GM13976 (cell line): ENCODE measurements around the gene GBX2.

Experiments
- DNase-seq: peaks from one replicate; pipeline ENCODE4 v3.0.0; 2012; ENCODE audit warnings: low spot score
- CTCF ChIP-seq: IDR thresholded peaks from 2 replicates; pipeline ENCODE4 v1.5.1; 2012; ENCODE audit warnings: borderline replicate concordance, mild to moderate bottlenecking; ENCODE audit not compliant: insufficient read depth; ENCODE audit errors: extremely low read depth, missing control alignments, control extremely low read depth
- in situ Hi-C: fragments of 300-500 bp; cut with MboI; formaldehyde crosslinking; loops from one replicate; pipeline ENCODE4 v1.12.0; 2022; ENCODE audit warnings: low sequenced_read_pairs, mixed read lengths, inconsistent platforms; ENCODE audit not compliant: unreplicated experiment

The GBX2 gene

GRCh38 chr2:236173729-236174607, 5.8 kb upstream of the GBX2 start:
- no peak for TF ChIP-seq CTCF
- in situ Hi-C loops = loop anchor here (10.0 kb wide), 1 partner anchor 389 kb away; no protein-coding TSS in a partner anchor
- DNase-seq = no peak

GRCh38 chr2:236173036-236173728, 5.0 kb upstream of the GBX2 start:
- DNase-seq = no peak
- in situ Hi-C loops = loop anchor here (10.0 kb wide), 1 partner anchor 388 kb away; no protein-coding TSS in a partner anchor
- TF ChIP-seq CTCF = no peak

GRCh38 chr2:236172255-236173035, 4.3 kb upstream of the GBX2 start:
- DNase-seq = no peak
- in situ Hi-C loops = loop anchor here (10.0 kb wide), 1 partner anchor 388 kb away; no protein-coding TSS in a partner anchor
- no peak for TF ChIP-seq CTCF

GRCh38 chr2:236171680-236172254, 3.6 kb upstream of the GBX2 start:
- no peak for TF ChIP-seq CTCF
- no peak for DNase-seq
- in situ Hi-C loops = loop anchor here (10.0 kb wide), 1 partner anchor 387 kb away; no protein-coding TSS in a partner anchor

GRCh38 chr2:236171181-236171679, 3.0 kb upstream of the GBX2 start:
- TF ChIP-seq CTCF = no peak
- in situ Hi-C loops = loop anchor here (10.0 kb wide), 1 partner anchor 386 kb away; no protein-coding TSS in a partner anchor
- DNase-seq = no peak
